GM21576 (cell line): ENCODE results near the gene LLGL2.
A peak's percentile ranks its signal among the peaks of the same experiment; 100 is the strongest.
"Not testable (repeated sequence)": the region's sequence is repeated elsewhere in the genome, so short reads cannot be mapped to it uniquely, and the experiment has no call there.

Source experiments
- ATAC-seq: cut with Tn5 transposase; IDR thresholded peaks from one replicate; pipeline ENCODE4 v1.9.1; 2021; ENCODE audit warnings: mild to moderate bottlenecking, moderate library complexity; ENCODE audit not compliant: unreplicated experiment

LLGL2 gene

GRCh38 chr17:75568412-75569255 is 43.1 kb downstream of the LLGL2 start:
- ATAC-seq: no peak

DNA sequence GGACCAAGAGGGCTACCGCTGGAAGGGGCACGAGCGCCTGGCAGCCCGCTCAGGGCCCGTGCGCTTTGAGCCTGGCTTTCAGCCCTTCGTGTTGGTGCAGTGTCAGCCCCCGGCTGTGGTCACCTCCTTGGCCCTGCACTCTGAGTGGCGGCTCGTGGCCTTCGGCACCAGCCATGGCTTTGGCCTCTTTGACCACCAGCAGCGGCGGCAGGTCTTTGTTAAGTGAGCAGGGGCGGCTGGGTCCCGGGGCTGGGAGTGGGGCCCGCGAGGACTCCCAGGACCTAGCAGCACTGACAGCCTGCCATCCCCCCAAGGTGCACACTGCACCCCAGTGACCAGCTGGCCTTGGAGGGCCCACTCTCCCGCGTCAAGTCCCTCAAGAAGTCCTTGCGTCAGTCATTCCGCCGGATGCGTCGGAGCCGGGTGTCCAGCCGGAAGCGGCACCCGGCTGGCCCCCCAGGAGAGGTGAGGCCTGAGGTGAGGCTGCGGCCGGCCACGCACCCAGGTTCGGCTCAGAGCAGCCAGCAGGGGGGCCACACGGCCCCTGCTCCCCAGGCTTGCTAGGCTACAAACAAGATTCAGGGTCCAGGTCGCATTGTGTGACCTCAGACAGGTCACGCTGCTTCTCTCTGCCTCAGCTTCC is 44.7 kb downstream of the LLGL2 start:
- no peak for ATAC-seq

- no peak for ATAC-seq
These were observed 45.3 kb downstream of the LLGL2 start for GRCh38 chr17:75570772-75571171.

GRCh38 chr17:75571197-75571884 is 45.8 kb downstream of the LLGL2 start:
- ATAC-seq: no peak

DNA sequence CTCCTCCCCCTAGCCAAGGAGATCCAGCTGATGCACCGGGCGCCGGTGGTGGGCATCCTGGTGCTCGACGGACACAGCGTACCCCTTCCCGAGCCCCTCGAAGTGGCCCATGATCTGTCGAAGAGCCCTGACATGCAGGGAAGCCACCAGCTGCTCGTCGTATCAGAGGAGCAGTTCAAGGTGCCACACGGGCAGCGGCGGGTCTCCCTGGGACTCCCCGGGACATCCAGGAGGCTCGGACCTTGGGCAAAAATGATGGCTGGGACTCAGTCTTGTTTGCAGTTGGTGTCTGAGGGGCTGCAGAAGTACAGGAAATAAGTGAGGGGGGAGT is 46.4 kb downstream of the LLGL2 start:
- ATAC-seq: no peak

GRCh38 chr17:75572713-75573539 is 47.4 kb downstream of the LLGL2 start:
- ATAC-seq: no peak

DNA sequence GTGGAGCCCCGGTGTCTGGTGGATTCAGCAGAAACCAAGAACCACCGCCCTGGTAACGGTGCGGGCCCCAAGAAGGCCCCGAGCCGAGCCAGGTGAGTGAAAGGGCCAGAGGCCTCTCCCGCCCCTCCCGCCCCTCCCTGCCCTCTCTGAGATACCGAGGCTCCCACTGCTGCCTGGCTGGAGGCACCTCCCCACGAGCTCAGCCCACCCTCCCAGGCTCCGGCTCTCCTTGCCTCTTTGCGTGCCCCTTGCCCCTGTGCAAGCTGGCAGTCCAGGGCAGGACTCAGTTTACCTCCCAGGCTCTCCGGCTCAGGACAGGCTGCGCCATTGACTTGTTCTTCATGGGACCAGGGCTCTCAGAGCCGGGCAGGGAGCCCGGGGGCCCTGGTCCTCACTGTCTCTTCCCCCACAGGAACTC is 48.1 kb downstream of the LLGL2 start:
- ATAC-seq: no peak

DNA sequence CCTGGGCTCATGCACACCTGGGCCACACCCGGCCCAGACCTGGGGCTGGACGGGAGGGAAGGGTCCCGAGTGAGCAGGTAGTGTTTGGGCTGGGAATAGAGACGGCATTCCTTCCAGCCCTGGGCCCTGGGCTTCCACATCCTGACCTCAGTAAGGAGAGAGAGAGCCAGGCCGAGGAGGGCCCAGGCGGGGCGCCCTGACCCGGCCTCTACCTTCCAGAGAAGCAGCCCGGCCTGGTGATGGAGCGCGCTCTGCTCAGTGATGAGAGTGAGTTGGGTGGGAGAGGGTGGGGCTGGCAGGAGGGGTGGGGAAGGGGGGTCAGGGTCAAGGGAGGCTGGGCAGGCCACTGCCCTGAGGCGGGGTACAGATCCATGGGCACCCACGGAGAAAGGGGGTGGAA is 48.5 kb downstream of the LLGL2 start:
- no peak for ATAC-seq

- no peak for ATAC-seq
These were observed 49.0 kb downstream of the LLGL2 start for GRCh38 chr17:75574404-75575036.

DNA sequence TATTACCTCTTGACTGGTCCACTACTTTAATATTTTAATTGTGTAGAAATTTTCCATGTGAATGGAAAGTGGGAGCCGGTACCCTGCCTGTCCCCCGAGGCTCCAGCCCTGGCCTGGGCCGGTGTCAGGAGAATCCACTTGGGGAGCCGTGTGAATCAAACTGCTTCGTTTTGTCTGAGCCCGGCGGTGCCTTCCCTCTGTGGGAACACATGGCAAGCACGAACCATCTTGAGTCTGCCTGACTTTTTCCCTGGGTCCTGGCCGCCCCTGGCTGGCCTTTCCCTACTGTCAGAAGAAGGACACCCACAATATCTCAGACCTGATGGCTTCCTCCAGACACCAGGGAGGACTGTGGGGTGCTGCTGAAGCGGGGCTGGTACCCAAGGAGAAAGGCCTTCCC is 49.7 kb downstream of the LLGL2 start:
- ATAC-seq: no peak

GRCh38 chr17:75575728-75576127 is 50.2 kb downstream of the LLGL2 start:
- no peak for ATAC-seq

DNA sequence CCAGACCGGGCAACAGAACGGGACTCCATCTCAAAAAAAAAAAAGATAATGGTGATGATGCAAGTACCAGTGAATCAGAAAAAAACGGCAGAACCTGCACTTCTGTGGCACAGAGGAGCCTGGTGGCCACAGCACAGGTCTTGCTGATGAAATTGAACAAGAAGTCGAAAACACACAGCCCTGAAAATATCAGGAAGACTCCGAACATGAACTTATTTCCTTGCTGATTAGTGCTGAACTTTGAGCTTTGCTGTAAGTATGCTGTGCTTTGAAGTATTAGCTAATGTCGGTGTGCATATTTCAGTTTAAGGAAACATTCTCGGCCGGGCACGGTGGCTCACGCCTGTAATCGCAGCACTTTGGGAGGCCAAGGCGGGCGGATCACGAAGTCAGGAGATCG is 51.2 kb downstream of the LLGL2 start:
- no peak for ATAC-seq

- not testable (repeated sequence) for ATAC-seq
These were observed 55.7 kb downstream of the LLGL2 start for GRCh38 chr17:75581121-75581725.

DNA sequence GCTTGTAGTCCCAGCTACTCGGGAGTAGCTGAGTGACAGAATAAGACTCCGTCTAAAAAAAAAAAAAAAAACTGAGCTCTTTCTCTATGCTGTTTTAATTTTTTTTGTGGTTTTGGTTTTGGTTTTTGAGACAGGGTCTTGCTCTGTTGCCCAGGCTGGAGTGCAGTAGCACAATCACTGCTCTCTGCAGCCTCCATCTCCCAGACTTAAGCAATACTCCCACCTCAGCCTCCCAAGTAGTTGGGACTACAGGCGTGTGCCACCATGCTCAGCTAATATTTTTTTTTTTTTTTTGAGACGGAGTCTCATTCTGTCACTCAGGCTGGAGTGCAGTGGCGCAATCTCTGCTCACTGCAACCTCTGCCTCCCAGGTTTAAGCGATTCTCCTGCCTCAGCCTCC is 57.7 kb downstream of the LLGL2 start:
- ATAC-seq: not testable (repeated sequence)

DNA sequence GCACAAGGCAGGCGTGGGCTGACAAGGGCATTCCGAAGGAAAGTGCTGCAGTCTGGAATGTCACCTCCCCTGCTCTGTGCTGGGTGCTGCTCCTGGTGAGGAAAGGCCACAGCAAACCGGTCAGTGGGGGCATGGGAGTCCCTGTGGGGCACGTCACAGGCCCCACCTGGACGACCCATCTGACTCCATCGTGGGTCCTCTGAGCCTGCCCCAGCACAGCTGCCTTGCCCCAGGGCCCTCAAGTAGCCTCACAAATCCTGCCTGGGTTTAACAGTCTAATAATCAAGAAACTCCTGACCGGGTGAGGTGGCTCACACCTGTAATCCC is 59.3 kb downstream of the LLGL2 start:
- no peak for ATAC-seq

- no peak for ATAC-seq
These were observed 62.4 kb downstream of the LLGL2 start, which contains the start of gene MYO15B for GRCh38 chr17:75587675-75588595. Gene MYO15B, plus strand, starts transcription at chr17:75587800. Its CDS starts 258 bp downstream, at chr17:75588058.

- no peak for ATAC-seq
These were observed 63.1 kb downstream of the LLGL2 start for GRCh38 chr17:75588596-75589011.

DNA sequence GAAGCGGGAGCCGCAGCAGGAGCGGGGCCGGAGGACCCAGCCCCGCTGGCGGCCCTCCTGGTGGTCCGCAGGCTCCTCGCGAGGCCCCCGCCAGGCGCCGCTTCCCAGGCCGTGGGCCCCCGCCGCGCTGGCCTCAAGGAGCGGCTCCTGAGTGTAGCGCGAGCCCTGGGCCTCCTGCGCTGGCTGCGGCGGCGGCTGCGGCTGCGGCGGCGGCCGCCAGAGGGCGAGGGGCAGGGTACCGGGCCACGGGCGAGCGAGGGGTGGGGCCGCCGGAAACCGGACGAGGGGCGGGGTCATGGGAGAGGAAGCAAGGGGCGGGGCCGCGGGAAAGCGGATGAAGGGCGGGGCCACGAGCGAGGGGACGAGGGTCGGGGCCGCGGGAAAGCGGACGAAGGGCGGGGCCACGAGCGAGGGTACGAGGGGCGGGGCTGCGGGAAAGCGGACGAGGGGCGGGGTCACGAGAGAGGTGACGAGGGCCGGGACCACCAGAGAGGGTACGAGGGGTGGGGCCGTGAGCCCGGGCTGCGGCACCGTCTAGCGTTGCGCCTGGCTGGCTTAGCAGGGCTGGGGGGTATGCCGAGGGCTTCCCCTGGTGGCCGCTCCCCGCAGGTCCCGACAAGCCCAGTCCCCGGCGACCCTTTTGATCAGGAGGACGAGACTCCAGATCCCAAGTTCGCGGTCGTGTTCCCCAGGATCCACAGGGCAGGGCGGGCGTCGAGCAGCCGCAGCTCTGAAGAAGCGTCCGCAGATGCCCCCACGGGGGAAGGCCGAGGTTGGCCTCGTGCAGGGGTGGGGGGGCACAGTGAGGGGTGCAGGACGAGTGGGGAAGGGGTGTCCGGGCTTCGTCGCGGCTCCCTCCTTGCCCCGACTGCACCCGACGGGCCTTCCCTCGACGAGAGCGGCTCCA is 63.8 kb downstream of the LLGL2 start:
- peak; percentile 64 for ATAC-seq
